A673 (cell line): Measurements from ENCODE around the gene FGFBP2. TPM values are rescaled to one million over a fixed set of nuclear protein-coding genes. Genes with fewer than 3 reads are reported as not detected.

ENCODE experiments used
- Bru-seq: library from RNA; stranded (reverse); fragments of 400-500 nt; gene quantifications from one replicate; lab custom pipeline; 2021; lab: Mats Ljungman, UMichigan
- BruChase-seq, 2 experiments: library from RNA; stranded (reverse); fragments of 400-500 nt; gene quantifications; one replicate each; lab custom pipeline; 2021; lab: Mats Ljungman, UMichigan
- BruUV-seq: library from RNA; stranded (reverse); fragments of 400-500 nt; replicated peaks from 2 replicates; lab custom pipeline; 2021; lab: Mats Ljungman, UMichigan
- CTCF ChIA-PET: fragments of 300-600 bp; sonication (Branson Sonifier 250); formaldehyde crosslinking; loops from one replicate; lab custom pipeline; 2022; ENCODE audit warnings: antibody characterized with exemption; lab: Charles Lee
- POLR2A ChIA-PET: fragments of 300-600 bp; sonication (Branson Sonifier 250); formaldehyde crosslinking; loops from one replicate; lab custom pipeline; 2022; ENCODE audit warnings: antibody characterized with exemption; ENCODE audit not compliant: low non-redundant PET; lab: Charles Lee
- DNase-seq: peaks from one replicate; pipeline ENCODE4 v3.0.0-alpha.2; 2015; ENCODE audit warnings: low spot score
- H3K27ac ChIP-seq: fragments of 200-600 bp; sonication (generic); 2 replicates; pipeline ENCODE4 v1.5.1; 2016; ENCODE audit warnings: mixed run types, low read depth, mild to moderate bottlenecking, mixed read lengths, antibody characterized with exemption, low read length; ENCODE audit not compliant: poor library complexity, severe bottlenecking
- H3K27me3 ChIP-seq: fragments of 200-600 bp; sonication (generic); replicated peaks from 2 replicates; pipeline ENCODE4 v1.6.1; 2017; ENCODE audit warnings: mixed run types, low read depth, mild to moderate bottlenecking, mixed read lengths, antibody characterized with exemption, low read length; ENCODE audit not compliant: insufficient read depth, poor library complexity
- H3K36me3 ChIP-seq: fragments of 200-600 bp; sonication (generic); 2 replicates; pipeline ENCODE4 v1.6.1; 2016; ENCODE audit warnings: mixed run types, mild to moderate bottlenecking, mixed read lengths, antibody characterized with exemption, low read length; ENCODE audit not compliant: insufficient read depth, poor library complexity, severe bottlenecking
- H3K4me1 ChIP-seq: fragments of 200-600 bp; sonication (generic); 2 replicates; pipeline ENCODE4 v1.6.1; 2017; ENCODE audit warnings: mixed run types, mild to moderate bottlenecking, mixed read lengths, antibody characterized with exemption, low read length; ENCODE audit not compliant: insufficient read depth, poor library complexity, severe bottlenecking
- H3K4me3 ChIP-seq: fragments of 200-600 bp; sonication (generic); 2 replicates; pipeline ENCODE4 v1.5.1; 2016; ENCODE audit warnings: low read depth, mixed run types, mild to moderate bottlenecking, mixed read lengths, low read length; ENCODE audit not compliant: poor library complexity, severe bottlenecking
- H3K9me3 ChIP-seq: fragments of 200-600 bp; sonication (generic); 2 replicates; pipeline ENCODE4 v1.6.1; 2016; ENCODE audit warnings: mixed run types, low read depth, mild to moderate bottlenecking, mixed read lengths, antibody characterized with exemption, low read length; ENCODE audit not compliant: poor library complexity, severe bottlenecking
- EZH2 ChIP-seq: fragments of 200-600 bp; sonication (generic); IDR thresholded peaks from 2 replicates; pipeline ENCODE4 v1.6.1; 2017; ENCODE audit warnings: borderline replicate concordance, low read depth, mild to moderate bottlenecking, mixed read lengths, antibody characterized with exemption, low read length; ENCODE audit not compliant: poor library complexity, severe bottlenecking
- intact Hi-C: fragments of 100-400 bp; cut with micrococcal nuclease; formaldehyde crosslinking; loops from one replicate; pipeline ENCODE4 v1.10.0; 2022; ENCODE audit not compliant: unreplicated experiment
- long read RNA-seq: library from polyadenylated mRNA; stranded (forward); transcript quantifications from one replicate; pipeline ENCODE4 v2.0.0, GENCODE V29; 2022
- total RNA-seq: library from RNA; stranded (reverse); gene quantifications from 2 replicates; pipeline ENCODE4 v1.2.3, GENCODE V29; 2021
- TF ChIP-seq, protein P1 (sequence below): fragments of 300-800, 200-600 bp; sonication (generic); conservative IDR thresholded peaks from 2 replicates; pipeline ENCODE4 v1.5.1; 2017; ENCODE audit warnings: low read depth, mild to moderate bottlenecking, antibody characterized with exemption, low read length, moderate library complexity, mixed read lengths

The FGFBP2 gene, protein sequence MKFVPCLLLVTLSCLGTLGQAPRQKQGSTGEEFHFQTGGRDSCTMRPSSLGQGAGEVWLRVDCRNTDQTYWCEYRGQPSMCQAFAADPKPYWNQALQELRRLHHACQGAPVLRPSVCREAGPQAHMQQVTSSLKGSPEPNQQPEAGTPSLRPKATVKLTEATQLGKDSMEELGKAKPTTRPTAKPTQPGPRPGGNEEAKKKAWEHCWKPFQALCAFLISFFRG
- total RNA-seq, result not detected in 2 replicates
- not detected for Bru-seq, nascent RNA
- not detected for BruChase-seq, experiment 1, labeled RNA remaining after a 2-hour chase
- BruChase-seq, experiment 2, labeled RNA remaining after a 6-hour chase, result percentile 21 among the genes with signal in this experiment
- long read RNA-seq, partial matches to known transcripts, result 0 of 1 reads
- long read RNA-seq, other reads (novel, unspliced or antisense), result 0 of 1 reads

DNA sequence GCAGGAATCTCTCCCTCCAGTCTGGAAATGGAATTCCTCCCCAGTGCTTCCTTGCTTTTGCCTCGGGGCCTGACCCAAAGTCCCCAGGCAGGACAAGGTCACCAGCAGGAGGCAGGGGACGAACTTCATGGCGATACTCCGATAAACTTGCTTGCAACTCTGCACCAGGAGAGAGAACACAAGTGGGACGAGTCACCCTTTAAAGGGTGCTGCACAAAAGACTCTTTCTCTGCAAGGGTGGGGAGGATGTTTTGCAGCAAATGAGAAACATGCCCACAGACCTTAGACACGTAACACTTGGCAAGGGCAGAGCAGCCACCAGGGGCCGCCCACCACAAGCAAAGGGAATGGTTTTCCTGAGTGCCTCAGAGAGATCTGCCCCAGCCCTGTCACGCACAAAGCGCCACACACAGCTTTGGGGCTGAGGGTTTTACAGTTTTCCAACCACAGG is at the start of gene FGFBP2:
FGFBP2 (minus strand) TSS at position 175 of the 451 bp plus-strand sequence; CDS start at position 129, 46 bp downstream.
- TF ChIP-seq, protein P1, sequence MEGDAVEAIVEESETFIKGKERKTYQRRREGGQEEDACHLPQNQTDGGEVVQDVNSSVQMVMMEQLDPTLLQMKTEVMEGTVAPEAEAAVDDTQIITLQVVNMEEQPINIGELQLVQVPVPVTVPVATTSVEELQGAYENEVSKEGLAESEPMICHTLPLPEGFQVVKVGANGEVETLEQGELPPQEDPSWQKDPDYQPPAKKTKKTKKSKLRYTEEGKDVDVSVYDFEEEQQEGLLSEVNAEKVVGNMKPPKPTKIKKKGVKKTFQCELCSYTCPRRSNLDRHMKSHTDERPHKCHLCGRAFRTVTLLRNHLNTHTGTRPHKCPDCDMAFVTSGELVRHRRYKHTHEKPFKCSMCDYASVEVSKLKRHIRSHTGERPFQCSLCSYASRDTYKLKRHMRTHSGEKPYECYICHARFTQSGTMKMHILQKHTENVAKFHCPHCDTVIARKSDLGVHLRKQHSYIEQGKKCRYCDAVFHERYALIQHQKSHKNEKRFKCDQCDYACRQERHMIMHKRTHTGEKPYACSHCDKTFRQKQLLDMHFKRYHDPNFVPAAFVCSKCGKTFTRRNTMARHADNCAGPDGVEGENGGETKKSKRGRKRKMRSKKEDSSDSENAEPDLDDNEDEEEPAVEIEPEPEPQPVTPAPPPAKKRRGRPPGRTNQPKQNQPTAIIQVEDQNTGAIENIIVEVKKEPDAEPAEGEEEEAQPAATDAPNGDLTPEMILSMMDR, result peak; percentile 68
- TF ChIP-seq EZH2, result no peak
- POLR2A ChIA-PET, result no interaction called here
- DNase-seq, result peak; percentile 75
- intact Hi-C loops, result loop anchor here (2.0 to 5.0 kb wide), 2 partner anchors 39 to 302 kb away; no protein-coding TSS in a partner anchor
- no peaks in the 10 kb centered on the region for H3K4me1 ChIP-seq
- no peaks in the 10 kb centered on the region for H3K27me3 ChIP-seq
- H3K36me3 ChIP-seq, result no peaks in the 10 kb centered on the region
- no peaks in the 10 kb centered on the region for H3K9me3 ChIP-seq
- H3K4me3 ChIP-seq, result no peak within 1 kb of the TSS
- H3K27ac ChIP-seq, result no peak within 1 kb of the TSS
- CTCF ChIA-PET, result interaction anchor here (1.8 to 1.9 kb wide), 2 partner anchors 157 to 302 kb away, joined by 6 to 9 read pairs; no protein-coding TSS in a partner anchor
- no TSS peak for BruUV-seq

DNA sequence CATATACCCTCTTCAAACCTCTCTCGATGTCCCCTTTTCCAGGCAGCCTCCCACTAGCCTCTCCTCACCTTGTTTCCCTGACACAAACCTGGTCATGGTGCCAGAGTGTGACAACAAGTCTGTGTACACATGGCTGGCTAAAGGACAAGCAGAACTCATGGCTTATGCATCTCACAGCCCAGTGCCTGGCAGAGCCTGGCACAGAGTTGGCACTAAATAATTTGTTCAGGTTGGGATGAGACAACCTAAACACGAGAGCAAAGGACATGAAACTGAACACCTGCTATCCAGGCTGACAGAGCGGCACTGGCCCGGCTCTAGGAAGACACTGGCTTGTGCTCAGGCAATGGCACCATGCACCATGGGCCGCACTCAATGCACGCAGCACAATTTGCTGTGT is 48.2 kb upstream of the FGFBP2 start:
- ChIA-PET CTCF (no interaction called here), POLR2A (no interaction called here)
- H3K9me3 ChIP-seq, result no peaks in the 10 kb centered on the region
- DNase-seq, result no peak
- H3K27ac ChIP-seq, result no peak overlapping the region
- H3K4me1 ChIP-seq, result no peaks in the 10 kb centered on the region
- H3K27me3 ChIP-seq, result no peaks in the 10 kb centered on the region
- BruUV-seq, result no TSS peak
- H3K36me3 ChIP-seq, result no peaks in the 10 kb centered on the region
- TF ChIP-seq, protein P1, result no peak
- no peak for TF ChIP-seq EZH2
- intact Hi-C loops, result no loop called here
- no peak overlapping the region for H3K4me3 ChIP-seq

DNA sequence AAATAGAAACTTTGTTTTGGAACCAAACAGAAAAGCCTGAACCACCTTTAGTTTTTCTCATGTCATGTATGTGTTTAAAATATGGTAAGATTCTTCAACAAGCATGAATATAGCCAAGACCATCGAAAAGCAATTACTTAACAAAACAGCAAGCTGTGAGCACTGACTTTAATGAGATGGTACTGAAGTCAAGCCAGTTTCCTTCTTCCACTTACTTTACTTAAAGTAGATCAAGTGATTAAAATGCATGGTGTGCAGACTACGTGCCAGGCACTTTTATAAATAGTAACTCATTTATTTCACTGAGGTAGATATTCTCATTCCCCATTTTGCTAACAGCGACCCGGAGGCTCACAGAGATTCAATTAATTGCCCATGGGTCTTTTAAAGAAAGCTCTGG is 46.2 kb upstream of the FGFBP2 start:
- TF ChIP-seq, protein P1, result no peak
- TF ChIP-seq EZH2, result no peak
- POLR2A ChIA-PET, result no interaction called here
- intact Hi-C loops, result no loop called here

More for the DNA sequence above, 46.2 kb upstream of the FGFBP2 start:
- Histone ChIP-seq H3K27ac (no peak overlapping the region), H3K4me1 (no peaks in the 10 kb centered on the region), H3K36me3 (no peaks in the 10 kb centered on the region), H3K27me3 (no peaks in the 10 kb centered on the region), H3K9me3 (no peaks in the 10 kb centered on the region), H3K4me3 (no peak overlapping the region)
- CTCF ChIA-PET, result no interaction called here
- no peak for DNase-seq
- no TSS peak for BruUV-seq
